Measurements from ENCODE around the gene MYL12B. TPM values are rescaled to one million over a fixed set of nuclear protein-coding genes. Genes with fewer than 3 reads are reported as not detected.

Gene MYL12B
- total RNA-seq, 1 experiment from 2014 or later = 166 TPM

GRCh38 chr18:3224223-3224622, 37.7 kb upstream of the MYL12B start:
- DNase-seq = no peak
- Histone ChIP-seq H3K23ac (ENCODE audit: insufficient read length, low read depth, low read length) (no peak overlapping the region), H3K9ac (ENCODE audit: extremely low read depth, insufficient read length, low read length) (no peak overlapping the region), H3K27me3 (ENCODE audit: insufficient read depth, low read length) (no peaks in the 10 kb centered on the region), H2AK5ac (ENCODE audit: insufficient read length, low read length) (no peak overlapping the region), H3K27ac (ENCODE audit: insufficient read length, low read depth, low read length) (no peak overlapping the region), H3K56ac (ENCODE audit: insufficient read length, low read depth, low read length) (no peak overlapping the region), H2AFZ (ENCODE audit: low read length) (no peak overlapping the region), H3K23me2 (ENCODE audit: insufficient read length, low read depth, low read length, poor library complexity, severe bottlenecking) (no peaks in the 10 kb centered on the region), H3K4ac (ENCODE audit: low read depth, low read length) (no peak overlapping the region), H2BK20ac (ENCODE audit: low read depth, low read length, poor library complexity, severe bottlenecking) (no peak overlapping the region), H4K20me1 (ENCODE audit: control insufficient read depth, insufficient read depth, insufficient read length) (no peaks in the 10 kb centered on the region), H4K5ac (ENCODE audit: insufficient read length, low read depth, low read length) (no peak overlapping the region), H2BK120ac (ENCODE audit: low read depth, low read length, poor library complexity, severe bottlenecking) (no peak overlapping the region), H3T11ph (ENCODE audit: low read length) (no peak overlapping the region), H2BK12ac (ENCODE audit: insufficient read length, low read depth, low read length) (no peak overlapping the region), H2BK15ac (ENCODE audit: low read depth, low read length) (no peak overlapping the region), H3K18ac (ENCODE audit: insufficient read length, low read depth, low read length) (no peak overlapping the region), H2BK5ac (ENCODE audit: insufficient read length, low read length) (no peak overlapping the region), H4K8ac (replicated peaks; ENCODE audit: insufficient read length, low read depth, low read length) (no peak overlapping the region), H3K79me2 (ENCODE audit: insufficient read depth, low read length) (no peaks in the 10 kb centered on the region), H3K4me1 (ENCODE audit: insufficient read depth, low read length) (no peaks in the 10 kb centered on the region), H3K4me2 (ENCODE audit: insufficient read depth, insufficient read length, low read length) (no peak overlapping the region), H3K79me1 (ENCODE audit: insufficient read depth, low read depth, low read length, poor library complexity, severe bottlenecking) (no peaks in the 10 kb centered on the region), H3K14ac (ENCODE audit: insufficient read depth, low read length) (no peak overlapping the region), H4K91ac (ENCODE audit: insufficient read length, low read depth, low read length) (no peak overlapping the region), H3K9me3 (ENCODE audit: control insufficient read depth, low read depth, low read length) (no peaks in the 10 kb centered on the region)
- no peaks in the 10 kb centered on the region; the same call in 1 of the 2 replicates for H3K27me3 Mint-ChIP-seq (ENCODE audit: low read depth)
- peaks cover 11 to 13% of the 10 kb centered on the region in 2 experiments for H3K4me1 Mint-ChIP-seq
- no peak overlapping the region for H3K27ac Mint-ChIP-seq
- H3K9me3 Mint-ChIP-seq = no peaks in the 10 kb centered on the region
- H3K4me3 Mint-ChIP-seq = no peak overlapping the region
- no peaks in the 10 kb centered on the region; a peak in 1 of 7 replicates for H3K36me3 Mint-ChIP-seq (ENCODE audit: insufficient read depth in 1 of 3, low read depth in 3 of 3)
- TF ChIP-seq CTCF (conservative IDR thresholded peaks at IDR 0.05) = no peak
- WGBS (ENCODE audit: extremely low coverage, insufficient read length, low lambda C conversion rate) = no CpG with 5 or more reads among the region's 3 CpGs

All from H9 (cell line).